Measurements from ENCODE around the gene DBH. TPM values are rescaled to one million over a fixed set of nuclear protein-coding genes. Genes with fewer than 3 reads are reported as not detected.

DBH gene
- total and polyA plus RNA-seq, 2 donors from 2014 or later, result 0.39 TPM; not detected in 1

GRCh38 chr9:133642708-133643361 lies 6.7 kb downstream of the DBH start:
- H3K4me3 ChIP-seq (ENCODE audit: low read length in 3 of 3), result no peak overlapping the region
- DNase-seq (peak in 2 of 5 donors; percentile 24 to 57), FAIRE-seq (no peak)

GRCh38 chr9:133643362-133643755 lies 7.2 kb downstream of the DBH start:
- Histone ChIP-seq H3K27me3 (ENCODE audit: control insufficient read depth, insufficient read depth, low read length) (no peaks in the 10 kb centered on the region), H3K4me1 (ENCODE audit: control insufficient read depth in 2 of 3, insufficient read depth in 2 of 3, low read depth in 1 of 3, low read length in 3 of 3) (no peaks in the 10 kb centered on the region), H3K36me3 (ENCODE audit: control insufficient read depth in 2 of 3, insufficient read depth in 3 of 3, low read length in 3 of 3) (no peaks in the 10 kb centered on the region), H3K9ac (ENCODE audit: low read length in 3 of 3) (no peak overlapping the region), H3K4me3 (ENCODE audit: low read length in 3 of 3) (no peak overlapping the region), H3K27ac (ENCODE audit: low read depth in 2 of 2, low read length in 2 of 2) (no peak overlapping the region), H3K9me3 (ENCODE audit: control insufficient read depth in 2 of 3, insufficient read depth in 1 of 3, low read length in 3 of 3) (no peaks in the 10 kb centered on the region)
- TF ChIP-seq CTCF (IDR thresholded peaks at IDR 0.05; ENCODE audit: borderline replicate concordance, extremely low read depth, insufficient read depth), result no peak
- intact Hi-C loops (cut with DNase I), result no loop called here
- no peak for FAIRE-seq
- peak in 2 of 5 donors; percentile 24 to 46 for DNase-seq

More at GRCh38 chr9:133642708-133643361, 6.7 kb downstream of the DBH start:
- H3K27ac ChIP-seq (ENCODE audit: low read depth in 2 of 2, low read length in 2 of 2), result no peak overlapping the region
- no peaks in the 10 kb centered on the region for H3K36me3 ChIP-seq (ENCODE audit: control insufficient read depth in 2 of 3, insufficient read depth in 3 of 3, low read length in 3 of 3)
- no peaks in the 10 kb centered on the region for H3K27me3 ChIP-seq (ENCODE audit: control insufficient read depth, insufficient read depth, low read length)
- H3K9ac ChIP-seq (ENCODE audit: low read length in 3 of 3), result no peak overlapping the region
- no peak for TF ChIP-seq CTCF (IDR thresholded peaks at IDR 0.05; ENCODE audit: borderline replicate concordance, extremely low read depth, insufficient read depth)
- no peaks in the 10 kb centered on the region for H3K4me1 ChIP-seq (ENCODE audit: control insufficient read depth in 2 of 3, insufficient read depth in 2 of 3, low read depth in 1 of 3, low read length in 3 of 3)
- no peaks in the 10 kb centered on the region for H3K9me3 ChIP-seq (ENCODE audit: control insufficient read depth in 2 of 3, insufficient read depth in 1 of 3, low read length in 3 of 3)
- intact Hi-C loops (cut with DNase I), result no loop called here

GRCh38 chr9:133643978-133644760 lies 8.0 kb downstream of the DBH start:
- Histone ChIP-seq H3K36me3 (ENCODE audit: control insufficient read depth in 2 of 3, insufficient read depth in 3 of 3, low read length in 3 of 3) (no peaks in the 10 kb centered on the region), H3K27ac (ENCODE audit: low read depth in 2 of 2, low read length in 2 of 2) (no peak overlapping the region), H3K27me3 (ENCODE audit: control insufficient read depth, insufficient read depth, low read length) (no peaks in the 10 kb centered on the region), H3K9me3 (ENCODE audit: control insufficient read depth in 2 of 3, insufficient read depth in 1 of 3, low read length in 3 of 3) (no peaks in the 10 kb centered on the region), H3K4me3 (ENCODE audit: low read length in 3 of 3) (no peak overlapping the region), H3K9ac (ENCODE audit: low read length in 3 of 3) (no peak overlapping the region), H3K4me1 (ENCODE audit: control insufficient read depth in 2 of 3, insufficient read depth in 2 of 3, low read depth in 1 of 3, low read length in 3 of 3) (no peaks in the 10 kb centered on the region)
- DNase-seq, result peak in 2 of 5 donors; percentile 22 to 58
- no peak for TF ChIP-seq CTCF (IDR thresholded peaks at IDR 0.05; ENCODE audit: borderline replicate concordance, extremely low read depth, insufficient read depth)
- no peak for FAIRE-seq
- intact Hi-C loops (cut with DNase I), result no loop called here

All from kidney (tissue), 14 donors.